ENCODE results near the gene FOS.

The FOS gene

DNA sequence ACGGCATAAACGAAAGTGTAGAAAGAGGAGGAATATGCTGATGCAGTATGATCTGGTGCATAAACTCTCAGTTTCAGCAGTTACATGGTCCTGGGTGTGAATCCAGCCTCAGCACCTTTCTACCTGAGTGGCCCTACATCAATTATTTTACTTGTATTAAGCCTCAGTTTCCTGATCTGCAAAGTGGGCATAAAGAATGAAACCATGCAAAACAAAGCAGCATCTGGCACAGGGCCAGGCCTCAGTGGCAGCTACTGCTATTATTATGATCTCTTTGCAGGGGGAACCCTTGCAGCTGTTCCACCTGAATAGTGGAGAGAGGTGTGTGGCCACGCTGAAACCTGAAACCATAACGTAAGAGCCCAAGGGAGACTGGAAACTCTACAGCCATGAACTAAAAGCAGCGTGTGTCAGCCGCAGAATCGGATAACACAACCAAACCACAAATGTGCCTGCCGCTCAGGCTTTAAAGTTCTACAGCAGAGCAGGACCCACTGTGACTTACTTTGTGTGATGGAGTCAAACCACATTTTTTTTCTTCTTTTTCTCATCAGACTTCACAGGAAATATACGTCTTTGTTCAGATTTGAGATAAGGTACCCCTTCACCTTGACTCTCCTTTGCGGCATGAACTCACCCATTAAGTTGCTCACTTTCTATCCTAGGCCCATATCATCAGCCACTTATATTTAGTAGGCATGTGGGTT lies 29.2 kb upstream of the FOS start:
- DNase-seq (ENCODE audit: low read depth, low spot score): no peak
- H3K4me3 ChIP-seq (ENCODE audit: low read depth, low read length): no peak overlapping the region
- ChIA-PET POLR2A (no interaction called here), CTCF (no interaction called here)
- TF ChIP-seq, protein P1, sequence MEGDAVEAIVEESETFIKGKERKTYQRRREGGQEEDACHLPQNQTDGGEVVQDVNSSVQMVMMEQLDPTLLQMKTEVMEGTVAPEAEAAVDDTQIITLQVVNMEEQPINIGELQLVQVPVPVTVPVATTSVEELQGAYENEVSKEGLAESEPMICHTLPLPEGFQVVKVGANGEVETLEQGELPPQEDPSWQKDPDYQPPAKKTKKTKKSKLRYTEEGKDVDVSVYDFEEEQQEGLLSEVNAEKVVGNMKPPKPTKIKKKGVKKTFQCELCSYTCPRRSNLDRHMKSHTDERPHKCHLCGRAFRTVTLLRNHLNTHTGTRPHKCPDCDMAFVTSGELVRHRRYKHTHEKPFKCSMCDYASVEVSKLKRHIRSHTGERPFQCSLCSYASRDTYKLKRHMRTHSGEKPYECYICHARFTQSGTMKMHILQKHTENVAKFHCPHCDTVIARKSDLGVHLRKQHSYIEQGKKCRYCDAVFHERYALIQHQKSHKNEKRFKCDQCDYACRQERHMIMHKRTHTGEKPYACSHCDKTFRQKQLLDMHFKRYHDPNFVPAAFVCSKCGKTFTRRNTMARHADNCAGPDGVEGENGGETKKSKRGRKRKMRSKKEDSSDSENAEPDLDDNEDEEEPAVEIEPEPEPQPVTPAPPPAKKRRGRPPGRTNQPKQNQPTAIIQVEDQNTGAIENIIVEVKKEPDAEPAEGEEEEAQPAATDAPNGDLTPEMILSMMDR (IDR thresholded peaks at IDR 0.05; ENCODE audit: insufficient read depth, low read length, missing control alignments): no peak

DNA sequence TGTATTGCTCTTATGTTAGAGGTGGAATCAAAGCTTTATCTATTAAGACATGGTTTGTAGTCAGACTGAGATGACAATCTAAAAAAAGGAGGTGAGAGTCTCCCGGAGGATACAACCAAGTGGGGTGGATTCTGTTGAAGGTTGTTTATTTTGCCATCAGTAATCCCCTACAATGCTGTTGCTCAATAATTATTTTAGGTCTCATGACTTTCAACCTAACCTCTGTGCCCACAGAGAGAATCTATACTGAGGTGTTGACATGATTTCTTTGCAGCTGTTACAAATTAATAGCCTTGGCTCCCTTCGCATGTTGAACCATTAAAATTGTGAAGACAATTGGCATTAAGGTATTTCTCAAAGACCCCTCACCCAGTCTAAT lies 28.7 kb upstream of the FOS start:
- TF ChIP-seq, protein P1 (IDR thresholded peaks at IDR 0.05; ENCODE audit: insufficient read depth, low read length, missing control alignments): no peak
- CTCF ChIA-PET: no interaction called here
- POLR2A ChIA-PET: no interaction called here
- no peak overlapping the region for H3K4me3 ChIP-seq (ENCODE audit: low read depth, low read length)
- DNase-seq (ENCODE audit: low read depth, low spot score): no peak

DNA sequence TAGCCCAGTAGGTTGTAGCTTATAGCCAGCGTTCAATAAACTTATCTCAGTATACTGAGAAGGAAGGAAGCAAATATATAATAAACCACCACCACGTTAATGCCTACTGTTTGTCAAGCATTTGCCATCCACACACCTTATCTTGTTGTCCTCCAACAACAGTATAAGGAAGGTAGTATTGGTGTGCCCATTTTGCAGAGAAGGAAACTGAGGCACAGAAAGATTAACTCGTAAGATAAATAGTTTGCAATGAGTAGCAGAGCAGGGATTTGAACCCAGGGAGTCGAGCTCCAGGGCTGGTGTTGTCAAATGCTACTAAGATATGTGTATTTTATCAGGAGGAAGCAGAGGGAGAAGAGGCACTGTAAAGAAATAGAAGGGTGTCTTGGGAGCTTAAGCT lies 27.8 kb upstream of the FOS start:
- no peak for DNase-seq (ENCODE audit: low read depth, low spot score)
- ChIA-PET CTCF (no interaction called here), POLR2A (no interaction called here)
- H3K4me3 ChIP-seq (ENCODE audit: low read depth, low read length): no peak overlapping the region
- TF ChIP-seq, protein P1 (IDR thresholded peaks at IDR 0.05; ENCODE audit: insufficient read depth, low read length, missing control alignments): no peak

DNA sequence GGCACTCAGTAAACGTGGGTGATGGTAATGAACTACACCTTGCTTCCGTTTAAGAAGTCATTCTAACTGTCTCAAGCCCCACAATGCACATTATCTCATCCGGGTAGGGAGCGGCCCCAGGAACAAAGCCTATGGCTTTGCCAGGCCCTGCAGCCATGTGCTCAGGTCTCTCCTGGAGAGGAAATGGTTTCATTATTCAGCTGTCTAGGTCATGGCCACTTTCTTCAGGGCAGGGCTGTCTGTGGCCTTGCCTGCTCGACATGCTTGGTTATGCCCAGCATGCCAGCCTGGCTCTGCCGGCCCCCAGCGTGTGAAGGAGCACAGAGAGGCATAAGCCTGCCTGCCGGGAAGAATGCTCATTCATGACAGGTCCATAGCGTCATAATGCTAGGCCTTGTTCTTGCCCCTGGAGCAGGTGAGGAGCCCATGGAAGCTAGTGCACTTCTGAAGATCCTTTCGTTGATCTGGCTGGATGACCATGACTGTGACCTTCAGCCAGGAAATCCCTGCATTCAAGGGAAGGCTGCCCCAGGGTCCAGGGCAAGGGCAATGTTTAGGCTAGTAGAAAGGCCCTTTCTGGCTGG lies 26.3 kb upstream of the FOS start:
- TF ChIP-seq, protein P1 (IDR thresholded peaks at IDR 0.05; ENCODE audit: insufficient read depth, low read length, missing control alignments): no peak
- POLR2A ChIA-PET: no interaction called here
- no peak overlapping the region for H3K4me3 ChIP-seq (ENCODE audit: low read depth, low read length)
- CTCF ChIA-PET: no interaction called here
- DNase-seq (ENCODE audit: low read depth, low spot score): no peak

DNA sequence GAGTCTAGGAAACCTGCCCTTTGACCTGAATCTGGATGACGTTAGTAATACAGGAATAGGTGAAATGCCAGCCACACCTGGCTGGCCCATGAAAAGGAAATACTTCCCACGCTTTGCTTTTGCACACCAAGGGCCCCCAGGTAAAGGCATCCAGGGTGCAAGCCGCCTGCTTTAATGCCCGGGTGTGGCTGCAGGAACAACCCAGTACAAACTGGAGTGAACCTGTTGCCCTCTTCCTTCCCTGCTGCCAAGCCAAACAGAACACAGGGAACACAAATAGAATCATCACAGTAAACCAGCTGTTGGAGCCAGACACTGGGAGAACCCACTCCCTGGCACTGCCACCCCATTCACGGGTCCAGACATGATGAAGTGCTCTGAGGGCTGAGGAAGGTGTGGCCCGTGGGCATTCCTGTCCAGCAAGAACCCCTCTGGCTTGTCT lies 24.2 kb upstream of the FOS start:
- no peak overlapping the region for H3K4me3 ChIP-seq (ENCODE audit: low read depth, low read length)
- POLR2A ChIA-PET: no interaction called here
- CTCF ChIA-PET: no interaction called here
- DNase-seq (ENCODE audit: low read depth, low spot score): no peak
- TF ChIP-seq, protein P1 (IDR thresholded peaks at IDR 0.05; ENCODE audit: insufficient read depth, low read length, missing control alignments): no peak

DNA sequence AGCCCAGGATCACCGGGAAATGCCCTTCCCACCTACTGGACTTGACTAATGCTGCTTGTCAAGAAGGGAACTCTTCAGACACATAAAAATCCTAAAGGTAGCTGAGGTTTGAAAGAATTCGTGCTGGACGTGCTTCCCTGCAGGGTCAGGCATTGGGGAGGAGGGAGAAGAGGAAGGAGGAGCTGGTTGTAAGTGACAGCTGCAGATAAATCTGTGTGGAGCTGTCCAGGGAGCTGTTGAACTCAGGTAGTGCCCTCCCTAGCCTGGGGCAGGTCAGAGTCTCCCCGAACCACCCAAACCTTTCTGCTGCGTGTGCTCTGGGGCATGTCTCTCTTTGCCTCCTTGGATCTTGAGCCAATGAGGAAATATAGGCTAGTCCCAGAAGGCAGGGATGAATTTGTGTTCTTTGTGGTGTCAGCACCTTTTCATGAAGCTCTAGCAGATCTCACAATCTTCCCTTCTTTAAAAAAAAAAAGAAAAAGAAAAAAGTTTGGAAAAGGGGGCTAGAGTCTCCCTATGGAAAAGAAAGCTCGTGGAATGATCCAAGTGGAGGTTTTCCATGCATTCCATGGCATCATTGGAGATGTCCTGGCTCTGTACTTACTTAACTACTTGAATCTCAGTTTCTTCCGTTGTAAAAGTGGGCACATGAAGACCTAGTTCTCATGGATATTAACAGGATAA lies 23.6 kb upstream of the FOS start:
- H3K4me3 ChIP-seq (ENCODE audit: low read depth, low read length): no peak overlapping the region
- CTCF ChIA-PET: interaction anchor here (0.7 to 1.1 kb wide), 2 partner anchors 10 to 12 kb away, joined by 3 read pairs; no protein-coding TSS in a partner anchor
- TF ChIP-seq, protein P1 (IDR thresholded peaks at IDR 0.05; ENCODE audit: insufficient read depth, low read length, missing control alignments): no peak
- DNase-seq (ENCODE audit: low read depth, low spot score): no peak
- POLR2A ChIA-PET: no interaction called here

Measured in AG04449 (cell line).